Activated naive CD8-positive, alpha-beta T cell treated with anti-CD3 and anti-CD28 coated beads, Interleukin-2, amount 50 U/mL, for 16 hours (primary cell): Measurements from ENCODE around the gene OR4C11.

Experiments
- DNase-seq: peaks from one replicate; pipeline ENCODE4 v3.0.0-alpha.2; 2020; ENCODE audit warnings: low read depth, low spot score

Gene OR4C11

DNA sequence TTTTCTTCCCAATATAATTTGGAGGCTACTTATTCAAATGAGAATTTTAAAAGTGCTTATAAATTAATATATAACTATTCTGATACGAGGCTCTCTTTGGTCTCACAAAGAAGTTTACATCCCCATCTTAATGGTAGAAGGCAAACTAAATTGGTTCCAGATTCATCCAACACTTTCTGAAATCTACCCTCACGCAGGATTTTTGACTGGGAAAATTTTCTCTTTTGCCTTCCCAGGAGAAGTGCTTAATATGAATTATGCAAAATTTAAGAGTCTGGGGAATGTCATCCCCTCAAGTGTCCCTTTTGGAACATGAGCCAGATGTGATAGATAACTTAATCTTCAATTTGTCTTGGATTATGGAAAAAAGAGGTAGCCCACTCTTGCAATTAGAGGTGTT is at the start of gene OR4C11:
Gene OR4C11 (minus strand): TSS at position 101 of the 400 bp plus-strand sequence. CDS start 3,272 bp downstream, outside the sequence.
- no peak for DNase-seq

DNA sequence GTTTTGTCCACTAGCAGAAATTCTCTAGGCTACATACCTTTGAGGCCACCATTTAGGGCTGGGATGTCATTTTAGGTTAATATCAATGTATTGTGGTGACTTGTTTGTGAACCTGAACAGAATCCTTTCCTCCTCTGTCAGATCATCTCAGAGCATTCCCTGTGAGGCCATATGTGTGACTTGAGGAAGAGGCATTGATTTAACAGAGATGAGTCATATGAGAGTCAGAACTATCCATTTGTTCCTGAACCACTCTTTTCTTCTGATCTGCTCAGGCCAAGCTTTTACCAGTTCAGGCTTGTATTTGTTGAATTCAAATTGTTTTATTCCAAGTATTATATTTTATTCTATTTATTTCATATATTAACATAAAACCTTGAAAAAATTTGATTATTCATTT is 47.7 kb upstream of the OR4C11 start:
- no peak for DNase-seq

DNA sequence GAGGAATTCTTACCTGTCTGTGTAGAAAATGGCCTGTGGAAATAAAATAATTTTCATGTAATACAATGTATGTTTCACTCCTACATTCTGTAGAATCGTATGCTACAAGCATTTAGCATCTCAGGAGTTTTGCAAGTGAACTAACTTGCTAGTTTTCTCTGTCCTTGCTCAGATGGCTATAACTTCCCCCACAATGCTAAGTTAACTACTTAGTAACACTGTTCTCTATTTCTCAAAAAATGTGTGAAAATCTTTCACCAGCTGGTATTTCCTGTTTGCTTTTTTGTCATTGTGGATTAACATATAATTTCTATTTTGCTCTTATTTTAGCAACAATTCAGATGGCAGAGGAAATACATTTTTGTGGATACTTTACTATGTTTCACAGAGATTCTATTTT is 45.1 kb upstream of the OR4C11 start:
- DNase-seq, result no peak

GRCh38 chr11:55648027-55648426 is 40.6 kb upstream of the OR4C11 start, which contains the start of gene OR4S2:
Gene OR4S2 (plus strand): TSS chr11:55648327. CDS start chr11:55650904, 2,577 bp downstream.
- DNase-seq, result no peak

- no peak for DNase-seq
These were observed 27.4 kb upstream of the OR4C11 start, which contains the start of gene OR4P4 for GRCh38 chr11:55634813-55635212. Gene OR4P4 (plus strand): TSS chr11:55635113.

- no peak for DNase-seq
These were observed 17.1 kb upstream of the OR4C11 start for GRCh38 chr11:55624531-55624930.

DNA sequence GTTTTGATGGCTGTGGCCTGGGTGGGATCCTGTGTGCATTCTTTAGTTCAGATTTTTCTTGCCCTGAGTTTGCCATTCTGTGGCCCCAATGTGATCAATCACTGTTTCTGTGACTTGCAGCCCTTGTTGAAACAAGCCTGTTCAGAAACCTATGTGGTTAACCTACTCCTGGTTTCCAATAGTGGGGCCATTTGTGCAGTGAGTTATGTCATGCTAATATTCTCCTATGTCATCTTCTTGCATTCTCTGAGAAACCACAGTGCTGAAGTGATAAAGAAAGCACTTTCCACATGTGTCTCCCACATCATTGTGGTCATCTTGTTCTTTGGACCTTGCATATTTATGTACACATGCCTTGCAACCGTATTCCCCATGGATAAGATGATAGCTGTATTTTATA is 34.9 kb downstream of the OR4C11 start:
- no peak for DNase-seq

- no peak for DNase-seq
These were observed 35.6 kb downstream of the OR4C11 start, which contains the start of gene OR4C16 for GRCh38 chr11:55571828-55572227. Gene OR4C16 (plus strand): TSS chr11:55572128. CDS start chr11:55572128, 0 bp downstream.

DNA sequence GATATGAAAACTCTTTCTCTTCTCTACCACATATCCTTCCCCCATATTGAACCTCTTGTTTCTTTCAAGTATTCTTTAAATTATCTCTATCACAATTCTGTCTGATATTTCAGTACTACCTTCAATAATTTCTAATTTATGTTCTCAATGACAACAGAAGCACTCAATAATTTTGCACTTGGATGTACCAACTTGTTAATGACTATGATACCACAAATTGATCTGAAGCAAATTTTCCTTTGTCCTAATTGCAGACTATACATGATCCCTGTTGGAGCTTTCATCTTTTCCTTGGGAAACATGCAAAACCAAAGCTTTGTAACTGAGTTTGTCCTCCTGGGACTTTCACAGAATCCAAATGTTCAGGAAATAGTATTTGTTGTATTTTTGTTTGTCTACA is 53.3 kb downstream of the OR4C11 start, which contains the start of gene OR4C15:
Gene OR4C15 (plus strand): TSS at position 301 of the 400 bp plus-strand sequence. CDS start 0 bp downstream, at position 301.
- DNase-seq, result no peak
